MM.1S (cell line): ENCODE results near the gene SEPTIN8.

Experiments
- EZH2 ChIP-seq: fragments of 300-600 bp; sonication (generic); optimal IDR thresholded peaks from 2 replicates; pipeline ENCODE3; 2017; ENCODE audit warnings: low read depth, mild to moderate bottlenecking, antibody characterized with exemption, low read length, mixed read lengths
- TF ChIP-seq, protein P1 (sequence below): fragments of 300-600 bp; sonication (generic); IDR thresholded peaks from 2 replicates; pipeline ENCODE4 v1.5.1; 2016; ENCODE audit warnings: antibody characterized with exemption, low read length, mixed read lengths

DNA sequence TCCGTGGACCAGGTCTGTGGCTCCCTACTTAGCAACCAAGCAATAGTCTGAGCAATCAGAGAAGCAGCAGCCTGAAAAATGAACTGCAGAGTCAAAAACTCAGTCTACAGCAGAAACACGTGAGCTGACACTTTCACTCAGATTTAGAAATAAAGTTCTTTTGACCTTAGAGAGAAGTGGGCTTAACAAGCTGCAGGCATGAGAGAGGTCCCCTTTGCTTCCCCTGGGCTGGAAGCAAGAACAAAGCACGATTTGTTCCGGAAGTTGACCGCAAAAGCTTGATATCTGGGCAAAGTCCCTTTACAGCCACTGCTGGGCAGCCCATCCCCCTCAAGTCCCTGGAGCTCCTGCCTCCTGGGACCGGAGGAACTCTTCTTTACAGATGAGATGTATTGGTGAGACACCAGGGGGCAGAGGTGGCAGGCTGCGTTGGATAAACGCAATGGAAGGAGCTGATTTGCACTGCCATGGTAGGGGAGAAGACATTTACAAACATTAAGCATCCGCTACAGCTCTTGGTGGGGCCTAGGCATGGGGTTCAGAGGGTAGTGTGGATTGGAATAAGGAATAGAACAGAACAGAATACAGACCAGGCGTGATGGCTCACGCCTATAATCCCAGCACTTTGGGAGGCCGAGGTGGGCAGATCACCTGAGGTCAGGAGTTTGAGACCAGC lies 30.3 kb upstream of the SEPTIN8 start:
- TF ChIP-seq, protein P1, sequence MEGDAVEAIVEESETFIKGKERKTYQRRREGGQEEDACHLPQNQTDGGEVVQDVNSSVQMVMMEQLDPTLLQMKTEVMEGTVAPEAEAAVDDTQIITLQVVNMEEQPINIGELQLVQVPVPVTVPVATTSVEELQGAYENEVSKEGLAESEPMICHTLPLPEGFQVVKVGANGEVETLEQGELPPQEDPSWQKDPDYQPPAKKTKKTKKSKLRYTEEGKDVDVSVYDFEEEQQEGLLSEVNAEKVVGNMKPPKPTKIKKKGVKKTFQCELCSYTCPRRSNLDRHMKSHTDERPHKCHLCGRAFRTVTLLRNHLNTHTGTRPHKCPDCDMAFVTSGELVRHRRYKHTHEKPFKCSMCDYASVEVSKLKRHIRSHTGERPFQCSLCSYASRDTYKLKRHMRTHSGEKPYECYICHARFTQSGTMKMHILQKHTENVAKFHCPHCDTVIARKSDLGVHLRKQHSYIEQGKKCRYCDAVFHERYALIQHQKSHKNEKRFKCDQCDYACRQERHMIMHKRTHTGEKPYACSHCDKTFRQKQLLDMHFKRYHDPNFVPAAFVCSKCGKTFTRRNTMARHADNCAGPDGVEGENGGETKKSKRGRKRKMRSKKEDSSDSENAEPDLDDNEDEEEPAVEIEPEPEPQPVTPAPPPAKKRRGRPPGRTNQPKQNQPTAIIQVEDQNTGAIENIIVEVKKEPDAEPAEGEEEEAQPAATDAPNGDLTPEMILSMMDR: no peak
- no peak for TF ChIP-seq EZH2
